Ovary (tissue), 10 donors: ENCODE results near the gene LYPD3. TPM values are rescaled to one million over a fixed set of nuclear protein-coding genes. Genes with fewer than 3 reads are reported as not detected.
"Not testable (repeated sequence)": the region's sequence is repeated elsewhere in the genome, so short reads cannot be mapped to it uniquely, and the experiment has no call there.

ENCODE experiments used
- DNase-seq, 5 donors: peaks; one replicate each; pipeline ENCODE4 v3.0.0-alpha.2; 2019 to 2020
- H3K27ac ChIP-seq, 2 donors: fragments of 200-600 bp; one replicate each; pipeline versions ENCODE4 v1.5.1 to v1.8.0; 2019 to 2022
- H3K27me3 ChIP-seq: fragments of 200-600 bp; one replicate; pipeline ENCODE4 v1.8.0; 2022
- H3K36me3 ChIP-seq: fragments of 200-600 bp; sonication (generic); one replicate; pipeline ENCODE4 v1.5.1; 2019
- H3K4me1 ChIP-seq: one replicate; pipeline ENCODE4 v1.8.1; 2013; ENCODE audit warnings: mild to moderate bottlenecking, moderate library complexity; ENCODE audit not compliant: insufficient read depth
- H3K4me3 ChIP-seq: fragments of 200-600 bp; sonication (generic); one replicate; pipeline ENCODE4 v1.5.1; 2017
- H3K9me3 ChIP-seq, 2 donors: fragments of 200-600 bp in 1 of 2; sonication (generic) in 1 of 2; one replicate each; pipeline versions ENCODE4 v1.5.1 to v1.8.1; 2013 to 2019; ENCODE audit warnings: mild to moderate bottlenecking in 1 of 2, moderate library complexity in 1 of 2
- EP300 ChIP-seq: sonication (generic); formaldehyde crosslinking; IDR thresholded peaks from one replicate; pipeline ENCODE4 v1.6.1; 2017; ENCODE audit warnings: antibody characterized with exemption
- POLR2A ChIP-seq: fragments of 450-650 bp; IDR thresholded peaks from one replicate; pipeline ENCODE4 v1.6.1; 2017; ENCODE audit warnings: antibody characterized with exemption, mild to moderate bottlenecking, moderate library complexity
- WGBS, 3 donors: extraction: QIAGEN DNeasy Blood & Tissue Kit in 1 of 3; methylation state at CpG; one replicate each; pipeline versions ENCODE4 v1.1.5 to v1.1.7; 2013 to 2017; 5-methylcytosine and 5-hydroxymethylcytosine counted together
- intact Hi-C, 4 donors: fragments of 100-400 bp; cut with DNase I; formaldehyde crosslinking; loops; one replicate each; pipeline versions ENCODE4 v1.11.0 to v1.15.1; 2022 to 2023
- long read RNA-seq, 3 donors: library from polyadenylated mRNA in 2 of 3; unstranded in 2 of 3; transcript quantifications; one replicate each; pipeline ENCODE4 v2.0.0 and lab custom pipeline, GENCODE V29; 2021 to 2026
- polyA plus RNA-seq, 2 donors: library from polyadenylated mRNA; stranded (reverse); fragments of 200-250 nt in 1 of 2; fragments of 350-450 nt in 1 of 2; fragmentation: Illumina TruSeq in 1 of 2; extraction: RNeasy Lipid Tissue Mini Kit (QIAGEN cat#74804) in 1 of 2; gene quantifications; one replicate each; pipeline ENCODE4 v1.2.3, GENCODE V29; 2013 to 2014
- total RNA-seq, 7 donors: library from RNA; depleted of rRNA in 2 of 7; stranded (reverse); fragments of >200 nt in 2 of 7; fragmentation: NEBNext Ultra II Directional in 3 of 7; extraction: Animal tissue kit (Norgen Biotek cat#: 25700) in 3 of 7; gene quantifications; one replicate each; pipeline versions ENCODE4 v1.1.0 to v1.2.4, GENCODE V29; 2016 to 2023
- TF ChIP-seq, protein P1 (sequence below), 3 donors: fragments of 450-650 bp in 2 of 3; fragments of 200-600 bp in 1 of 3; IDR thresholded peaks; one replicate each; pipeline versions ENCODE4 v1.5.1 to v1.8.0; 2016 to 2022; ENCODE audit warnings: antibody characterized with exemption in 3 of 3, mild to moderate bottlenecking in 1 of 3
- donor health status: DM: no; HTN: no; CAD: no; lungs with moderate emphysema.
- donor health status: DM: no; HTN: no; CAD: no.
- donor health status: Bipolar disorder and iron deficiency.
- donor health status: DM: yes; HTN: yes; CAD: no.
- donor health status: DM: no; HTN: no; CAD: no.
- donor health status: DM: yes; HTN: yes; CAD: no.

LYPD3 gene
- total RNA-seq (10 to 100 TPM in 1 of 7 donors, 1 to 10 TPM in 6; 2.5 to 15.1 (median 6.8) TPM), polyA plus RNA-seq (1 to 10 TPM; 1.8 to 4.0 TPM)
- long read RNA-seq, donor 1, partial matches to known transcripts: 15 of 21 reads
- long read RNA-seq, donor 1, other reads (novel, unspliced or antisense): 2 of 21 reads
- long read RNA-seq, donor 2: 0 reads
- long read RNA-seq, donor 3, partial matches to known transcripts: 5 of 7 reads
- long read RNA-seq, donor 3, other reads (novel, unspliced or antisense): 2 of 7 reads

DNA sequence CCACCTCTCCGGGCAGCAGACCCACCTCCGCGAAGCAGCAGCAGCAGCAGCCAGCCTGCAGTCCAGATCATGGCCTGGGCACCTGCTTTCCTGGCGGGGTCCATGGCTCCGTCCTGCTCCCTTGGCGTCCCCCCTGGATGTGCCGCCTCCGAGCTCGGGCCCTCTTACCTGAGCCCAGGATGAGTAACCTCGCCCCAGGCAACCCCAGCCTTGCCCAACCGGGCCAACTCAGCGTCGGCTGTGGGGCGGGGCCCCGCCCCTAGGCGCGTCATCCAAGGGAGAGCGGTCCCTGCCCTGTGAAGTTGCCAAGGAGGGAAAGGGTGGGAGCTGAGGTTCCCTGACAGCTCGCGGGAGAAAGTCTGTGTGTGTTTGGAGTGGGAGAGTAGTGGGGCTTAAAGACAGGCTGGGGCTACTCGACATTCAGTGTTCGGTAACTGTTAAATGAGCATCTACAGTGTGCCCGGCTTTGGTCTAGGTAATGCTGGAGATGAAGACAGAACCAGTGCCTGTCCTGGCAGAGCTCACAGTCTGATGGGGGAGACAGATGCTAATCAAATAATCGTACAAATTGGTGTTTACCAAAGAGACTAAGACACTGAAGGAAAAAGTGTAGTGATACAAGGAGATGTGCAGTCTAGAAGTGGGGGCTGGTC is at the start of gene LYPD3:
TSS of gene LYPD3 (minus strand) at position 141 of the 653 bp plus-strand sequence. CDS start at position 104, 37 bp downstream.
- H3K27ac ChIP-seq: peak within 1 kb of the TSS in 1 of 2 donors; percentile 92
- H3K36me3 ChIP-seq: no peaks in the 10 kb centered on the region
- no peaks in the 10 kb centered on the region for H3K9me3 ChIP-seq
- no peak for TF ChIP-seq POLR2A
- TF ChIP-seq, protein P1, sequence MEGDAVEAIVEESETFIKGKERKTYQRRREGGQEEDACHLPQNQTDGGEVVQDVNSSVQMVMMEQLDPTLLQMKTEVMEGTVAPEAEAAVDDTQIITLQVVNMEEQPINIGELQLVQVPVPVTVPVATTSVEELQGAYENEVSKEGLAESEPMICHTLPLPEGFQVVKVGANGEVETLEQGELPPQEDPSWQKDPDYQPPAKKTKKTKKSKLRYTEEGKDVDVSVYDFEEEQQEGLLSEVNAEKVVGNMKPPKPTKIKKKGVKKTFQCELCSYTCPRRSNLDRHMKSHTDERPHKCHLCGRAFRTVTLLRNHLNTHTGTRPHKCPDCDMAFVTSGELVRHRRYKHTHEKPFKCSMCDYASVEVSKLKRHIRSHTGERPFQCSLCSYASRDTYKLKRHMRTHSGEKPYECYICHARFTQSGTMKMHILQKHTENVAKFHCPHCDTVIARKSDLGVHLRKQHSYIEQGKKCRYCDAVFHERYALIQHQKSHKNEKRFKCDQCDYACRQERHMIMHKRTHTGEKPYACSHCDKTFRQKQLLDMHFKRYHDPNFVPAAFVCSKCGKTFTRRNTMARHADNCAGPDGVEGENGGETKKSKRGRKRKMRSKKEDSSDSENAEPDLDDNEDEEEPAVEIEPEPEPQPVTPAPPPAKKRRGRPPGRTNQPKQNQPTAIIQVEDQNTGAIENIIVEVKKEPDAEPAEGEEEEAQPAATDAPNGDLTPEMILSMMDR (IDR thresholded peaks at IDR 0.05): no peak
- TF ChIP-seq EP300: no peak
- H3K27me3 ChIP-seq: no peaks in the 10 kb centered on the region
- 22 to 32% (median 31%) methylated on average over 24 of the region's 24 CpGs for WGBS, 3 donors
- peak within 1 kb of the TSS; percentile 61 for H3K4me3 ChIP-seq
- DNase-seq: peak; percentile 36 to 68 (median 57)
- intact Hi-C loops: no loop called here
- no peaks in the 10 kb centered on the region for H3K4me1 ChIP-seq

DNA sequence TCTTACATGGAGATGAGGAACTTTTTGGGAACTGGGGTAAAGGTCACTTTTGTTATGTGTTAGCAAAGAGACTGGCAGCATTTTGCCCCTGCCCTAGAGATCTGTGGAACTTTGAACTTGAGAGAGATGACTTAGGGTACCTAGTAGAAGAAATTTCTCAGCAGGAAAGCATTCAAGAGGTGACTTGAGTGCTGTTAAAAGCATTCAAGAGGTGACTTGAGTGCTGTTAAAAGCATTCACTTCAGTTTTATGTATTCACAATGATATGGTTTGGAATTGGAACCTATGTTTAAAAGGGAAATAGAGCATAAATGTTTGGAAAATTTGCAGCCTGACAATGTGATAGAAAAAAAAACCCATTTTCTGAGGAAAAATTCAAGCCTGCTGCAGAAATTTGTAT is 47.0 kb upstream of the LYPD3 start:
- not testable (repeated sequence) for H3K9me3 ChIP-seq, DNase-seq, H3K27me3 ChIP-seq, H3K36me3 ChIP-seq, H3K27ac ChIP-seq, H3K4me1 ChIP-seq, H3K4me3 ChIP-seq
- intact Hi-C loops: loop anchor here in 1 of 4 donors (5.0 kb wide), 1 partner anchor 50 kb away; no protein-coding TSS in a partner anchor

DNA sequence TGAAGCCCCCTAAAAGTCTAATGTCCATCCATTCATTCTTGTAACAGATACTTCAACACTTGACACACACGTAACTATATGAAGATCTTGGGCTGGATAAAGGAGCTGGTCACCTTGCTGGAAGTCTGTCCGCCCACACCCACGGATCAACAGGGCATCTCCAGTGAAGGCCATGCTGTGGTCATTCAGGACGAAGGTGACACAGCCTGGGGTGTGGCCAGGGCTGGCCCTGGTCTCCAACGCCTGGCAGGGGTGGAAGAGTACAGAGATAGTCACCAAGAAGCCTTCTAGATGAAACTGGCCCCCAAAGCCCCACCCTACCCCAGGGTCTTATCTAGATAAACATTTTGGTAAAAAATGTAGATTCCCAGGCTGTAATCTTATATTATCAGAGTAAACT is 45.9 kb upstream of the LYPD3 start:
- Histone ChIP-seq H3K36me3 (no peaks in the 10 kb centered on the region), H3K4me3 (no peak overlapping the region), H3K4me1 (no peaks in the 10 kb centered on the region), H3K27ac (no peak overlapping the region), H3K27me3 (no peaks in the 10 kb centered on the region), H3K9me3 (no peaks in the 10 kb centered on the region)
- intact Hi-C loops: loop anchor here in 1 of 4 donors (5.0 kb wide), 1 partner anchor 49 kb away; no protein-coding TSS in a partner anchor
- no peak for DNase-seq
- TF ChIP-seq EP300 (no peak), POLR2A (no peak)
- TF ChIP-seq, protein P1 (IDR thresholded peaks at IDR 0.05): no peak
- WGBS, 3 donors: 94 to 96% (median 95%) methylated on average over 5 of the region's 5 CpGs

GRCh38 chr19:43510713-43511112 is 45.3 kb upstream of the LYPD3 start:
- no peaks in the 10 kb centered on the region for H3K9me3 ChIP-seq
- no peak for TF ChIP-seq EP300
- TF ChIP-seq, protein P1 (IDR thresholded peaks at IDR 0.05): no peak
- no peaks in the 10 kb centered on the region for H3K36me3 ChIP-seq
- no peaks in the 10 kb centered on the region for H3K4me1 ChIP-seq
- H3K4me3 ChIP-seq: no peak overlapping the region
- H3K27me3 ChIP-seq: no peaks in the 10 kb centered on the region
- no peak for DNase-seq
- 95 to 98% (median 97%) methylated on average over 9 of the region's 9 CpGs for WGBS, 3 donors
- intact Hi-C loops: loop anchor here in 1 of 4 donors (5.0 kb wide), 1 partner anchor 48 kb away; no protein-coding TSS in a partner anchor
- no peak overlapping the region for H3K27ac ChIP-seq

DNA sequence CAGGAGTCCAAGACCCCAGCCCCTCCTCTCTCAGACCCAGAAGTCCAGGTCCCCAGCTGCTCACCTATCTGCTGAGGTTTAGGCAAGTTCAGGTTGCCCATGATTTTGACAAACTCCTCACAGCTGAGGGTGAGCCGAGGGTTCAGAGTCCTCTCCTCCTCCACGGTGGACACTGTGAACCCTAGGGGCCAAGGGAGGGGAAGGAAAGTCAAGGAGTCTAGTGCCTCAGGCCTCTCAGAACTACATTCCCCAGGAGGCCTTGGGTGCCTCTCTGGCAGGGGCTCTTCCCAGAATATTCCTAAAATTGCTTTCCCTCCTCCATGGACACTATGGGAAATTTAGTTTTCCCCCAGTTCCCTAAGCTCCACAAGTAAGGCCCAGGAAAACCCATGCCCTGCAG is 42.5 kb upstream of the LYPD3 start:
- intact Hi-C loops: no loop called here
- H3K27me3 ChIP-seq: no peaks in the 10 kb centered on the region
- no peak for DNase-seq
- 68 to 78% (median 73%) methylated on average over 2 of the region's 2 CpGs for WGBS, 3 donors
- H3K36me3 ChIP-seq: no peaks in the 10 kb centered on the region
- H3K27ac ChIP-seq: no peak overlapping the region
- H3K9me3 ChIP-seq: no peaks in the 10 kb centered on the region
- TF ChIP-seq EP300: no peak
- TF ChIP-seq, protein P1 (IDR thresholded peaks at IDR 0.05): no peak
- no peak for TF ChIP-seq POLR2A
- peaks cover 2% of the 10 kb centered on the region for H3K4me1 ChIP-seq
- H3K4me3 ChIP-seq: no peak overlapping the region
